OCI-LY3 (cell line): Measurements from ENCODE around the gene DNAAF5.

Experiments used
- EZH2phosphoT487 ChIP-seq: fragments of 200-600 bp; shearing (Covaris generic); IDR thresholded peaks from 2 replicates; pipeline ENCODE4 v1.6.1; 2018; ENCODE audit warnings: antibody characterized with exemption, mixed run types, low read depth
- TF ChIP-seq, protein P1 (sequence below): fragments of 200-600, 300-600 bp; sonication (generic); IDR thresholded peaks from 2 replicates; pipeline ENCODE4 v1.5.1; 2014; ENCODE audit warnings: antibody characterized with exemption, low read length, low read depth

DNA sequence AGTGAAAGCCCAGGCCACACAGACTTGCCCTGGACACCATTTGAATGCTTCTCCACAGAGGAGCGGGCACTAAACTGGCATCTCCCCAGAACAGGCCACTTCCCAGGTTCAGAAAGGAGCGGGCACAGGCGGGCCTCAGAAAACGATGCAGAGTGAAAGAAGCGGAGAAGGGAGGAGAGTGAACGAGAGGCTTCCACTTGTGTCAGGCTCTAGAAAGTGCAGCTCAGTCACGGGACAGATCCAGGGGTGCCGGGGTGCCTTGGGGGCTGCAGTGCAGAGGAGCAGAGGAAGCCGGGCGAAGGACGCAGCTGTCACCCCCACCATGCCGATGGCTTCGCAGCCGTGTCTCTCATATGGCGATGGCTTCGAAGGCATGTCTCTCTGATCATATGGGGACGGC, 26.7 kb downstream of the DNAAF5 start:
- TF ChIP-seq, protein P1, sequence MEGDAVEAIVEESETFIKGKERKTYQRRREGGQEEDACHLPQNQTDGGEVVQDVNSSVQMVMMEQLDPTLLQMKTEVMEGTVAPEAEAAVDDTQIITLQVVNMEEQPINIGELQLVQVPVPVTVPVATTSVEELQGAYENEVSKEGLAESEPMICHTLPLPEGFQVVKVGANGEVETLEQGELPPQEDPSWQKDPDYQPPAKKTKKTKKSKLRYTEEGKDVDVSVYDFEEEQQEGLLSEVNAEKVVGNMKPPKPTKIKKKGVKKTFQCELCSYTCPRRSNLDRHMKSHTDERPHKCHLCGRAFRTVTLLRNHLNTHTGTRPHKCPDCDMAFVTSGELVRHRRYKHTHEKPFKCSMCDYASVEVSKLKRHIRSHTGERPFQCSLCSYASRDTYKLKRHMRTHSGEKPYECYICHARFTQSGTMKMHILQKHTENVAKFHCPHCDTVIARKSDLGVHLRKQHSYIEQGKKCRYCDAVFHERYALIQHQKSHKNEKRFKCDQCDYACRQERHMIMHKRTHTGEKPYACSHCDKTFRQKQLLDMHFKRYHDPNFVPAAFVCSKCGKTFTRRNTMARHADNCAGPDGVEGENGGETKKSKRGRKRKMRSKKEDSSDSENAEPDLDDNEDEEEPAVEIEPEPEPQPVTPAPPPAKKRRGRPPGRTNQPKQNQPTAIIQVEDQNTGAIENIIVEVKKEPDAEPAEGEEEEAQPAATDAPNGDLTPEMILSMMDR = no peak
- TF ChIP-seq EZH2phosphoT487 = no peak
